ENCODE results near the gene CNDP2. TPM values are rescaled to one million over a fixed set of nuclear protein-coding genes. Genes with fewer than 3 reads are reported as not detected.

The CNDP2 gene
- total and polyA plus RNA-seq, 2 donors (not counting 1 experiment from before 2014, with no cell fraction given) = 121 to 182 TPM

DNA sequence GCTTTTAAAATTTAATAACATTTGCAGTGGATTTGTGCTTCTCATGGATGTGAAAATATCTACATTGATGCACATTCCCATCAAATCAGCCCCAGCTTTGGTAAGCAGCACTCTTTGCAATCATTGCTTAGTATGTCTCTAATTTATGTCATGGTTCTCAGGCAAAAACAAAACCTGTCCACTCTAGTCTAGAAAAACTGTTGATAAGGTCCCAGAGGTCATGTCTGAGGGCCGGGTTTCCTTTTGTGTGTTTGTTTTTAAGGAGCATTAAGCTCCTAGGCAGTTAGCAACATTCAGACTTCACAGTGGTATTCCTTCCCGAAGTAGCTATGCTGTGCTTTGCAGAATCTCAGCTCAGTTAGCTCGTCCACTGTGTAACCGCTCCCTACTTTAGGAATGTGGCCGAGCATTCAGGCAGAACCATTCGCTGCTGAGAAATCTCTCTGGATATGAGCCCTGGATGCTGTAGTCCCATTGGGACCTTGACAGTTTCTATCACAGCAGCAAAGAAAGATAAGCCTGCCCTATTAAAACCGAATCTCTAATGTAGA lies 43.1 kb upstream of the CNDP2 start:
- H3K27me3 ChIP-seq (replicated peaks in 1 of 4; ENCODE audit: control extremely low read depth in 1 of 4, control insufficient read depth in 3 of 4, insufficient read depth in 4 of 4, low read length in 3 of 4) = peaks cover 0 to 39% (median 6%) of the 10 kb centered on the region in 4 experiments
- CTCF ChIA-PET = no interaction called here
- H3K79me2 ChIP-seq (ENCODE audit: control insufficient read depth, insufficient read depth, low read length) = no peaks in the 10 kb centered on the region
- ATAC-seq (ENCODE audit: low read depth) (no peak), DNase-seq (no peak)
- H3K36me3 ChIP-seq (replicated peaks in 1 of 2; ENCODE audit: control extremely low read depth in 1 of 2, control insufficient read depth in 1 of 2, extremely low read depth in 1 of 2, insufficient read depth in 2 of 2, low read length in 1 of 2) = no peaks in the 10 kb centered on the region
- H3K27ac Mint-ChIP-seq = no peak overlapping the region
- POLR2A ChIA-PET = no interaction called here
- WGBS (ENCODE audit: insufficient coverage) = 84% methylated on average over 6 of the region's 7 CpGs
- no peaks in the 10 kb centered on the region for H4K20me1 ChIP-seq (ENCODE audit: control insufficient read depth, insufficient read depth, low read length, poor library complexity, severe bottlenecking)
- intact Hi-C loops (cut with micrococcal nuclease) = no loop called here
- no peak overlapping the region for H2AFZ ChIP-seq (ENCODE audit: insufficient read depth, low read depth, low read length, poor library complexity, severe bottlenecking)
- no peak overlapping the region for H3K4me3 ChIP-seq (ENCODE audit: control extremely low read depth in 1 of 5, extremely low read depth in 1 of 5, insufficient read depth in 1 of 5, low read depth in 2 of 5, low read length in 4 of 5)
- H3K4me3 Mint-ChIP-seq = no peak overlapping the region
- no peak overlapping the region for H3K4me2 ChIP-seq (replicated peaks; ENCODE audit: low read depth, low read length, poor library complexity, severe bottlenecking)
- H3K4me1 Mint-ChIP-seq = peaks cover 4% of the 10 kb centered on the region
- H3K9ac ChIP-seq (ENCODE audit: low read length) = no peak overlapping the region
- peaks cover 26% of the 10 kb centered on the region for H3K27me3 Mint-ChIP-seq
- no peaks in the 10 kb centered on the region for H3K9me3 ChIP-seq (ENCODE audit: control extremely low read depth in 1 of 3, control insufficient read depth in 2 of 3, insufficient read depth in 1 of 3, low read length in 2 of 3)
- no peaks in the 10 kb centered on the region for H3K9me3 Mint-ChIP-seq (ENCODE audit: insufficient read depth)
- no peak for TF ChIP-seq EZH2 (IDR thresholded peaks at IDR 0.05; ENCODE audit: borderline replicate concordance, insufficient read depth, low read depth, low read length, poor library complexity, severe bottlenecking)
- TF ChIP-seq, protein P1, sequence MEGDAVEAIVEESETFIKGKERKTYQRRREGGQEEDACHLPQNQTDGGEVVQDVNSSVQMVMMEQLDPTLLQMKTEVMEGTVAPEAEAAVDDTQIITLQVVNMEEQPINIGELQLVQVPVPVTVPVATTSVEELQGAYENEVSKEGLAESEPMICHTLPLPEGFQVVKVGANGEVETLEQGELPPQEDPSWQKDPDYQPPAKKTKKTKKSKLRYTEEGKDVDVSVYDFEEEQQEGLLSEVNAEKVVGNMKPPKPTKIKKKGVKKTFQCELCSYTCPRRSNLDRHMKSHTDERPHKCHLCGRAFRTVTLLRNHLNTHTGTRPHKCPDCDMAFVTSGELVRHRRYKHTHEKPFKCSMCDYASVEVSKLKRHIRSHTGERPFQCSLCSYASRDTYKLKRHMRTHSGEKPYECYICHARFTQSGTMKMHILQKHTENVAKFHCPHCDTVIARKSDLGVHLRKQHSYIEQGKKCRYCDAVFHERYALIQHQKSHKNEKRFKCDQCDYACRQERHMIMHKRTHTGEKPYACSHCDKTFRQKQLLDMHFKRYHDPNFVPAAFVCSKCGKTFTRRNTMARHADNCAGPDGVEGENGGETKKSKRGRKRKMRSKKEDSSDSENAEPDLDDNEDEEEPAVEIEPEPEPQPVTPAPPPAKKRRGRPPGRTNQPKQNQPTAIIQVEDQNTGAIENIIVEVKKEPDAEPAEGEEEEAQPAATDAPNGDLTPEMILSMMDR (IDR thresholded peaks at IDR 0.05) = no peak
- no peak overlapping the region for H3K27ac ChIP-seq (ENCODE audit: low read length in 2 of 2)
- H3K4me1 ChIP-seq (ENCODE audit: control insufficient read depth in 2 of 2, insufficient read depth in 2 of 2, low read length in 2 of 2) = peaks cover 7 to 9% of the 10 kb centered on the region in 2 donors

DNA sequence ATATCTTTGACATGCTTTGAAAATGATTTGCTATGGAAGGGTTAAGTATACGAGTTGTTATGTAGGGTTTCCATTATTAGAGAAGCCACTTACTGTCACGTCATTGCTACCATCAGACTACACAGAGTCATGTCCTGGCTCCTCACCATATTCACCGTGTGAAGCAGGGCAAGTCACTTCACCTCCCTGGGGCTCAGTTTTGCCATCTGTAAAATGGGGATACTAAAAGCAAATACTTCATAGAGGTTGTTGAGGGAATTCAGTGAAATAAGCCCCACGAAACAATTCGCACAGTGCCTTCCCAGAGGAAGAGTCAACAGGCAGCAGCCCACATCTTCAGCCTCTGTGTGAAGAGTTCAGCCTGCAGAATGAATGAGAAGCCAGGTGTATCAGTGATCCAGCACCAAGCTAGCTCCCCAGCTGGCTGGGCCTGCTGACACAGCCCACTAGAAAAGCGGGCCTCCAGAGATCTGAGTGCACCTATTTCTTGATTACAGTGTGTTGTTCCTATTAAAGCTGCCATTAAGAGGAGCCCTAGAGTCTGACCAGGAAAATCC lies 42.4 kb upstream of the CNDP2 start:
- intact Hi-C loops (cut with micrococcal nuclease) = no loop called here
- no peaks in the 10 kb centered on the region for H4K20me1 ChIP-seq (ENCODE audit: control insufficient read depth, insufficient read depth, low read length, poor library complexity, severe bottlenecking)
- no peak overlapping the region for H3K4me3 ChIP-seq (ENCODE audit: control extremely low read depth in 1 of 5, extremely low read depth in 1 of 5, insufficient read depth in 1 of 5, low read depth in 2 of 5, low read length in 4 of 5)
- Mint-ChIP-seq H3K9me3 (ENCODE audit: insufficient read depth) (no peaks in the 10 kb centered on the region), H3K27ac (no peak overlapping the region), H3K27me3 (peaks cover 31% of the 10 kb centered on the region), H3K4me1 (peaks cover 7% of the 10 kb centered on the region), H3K4me3 (no peak overlapping the region)
- ATAC-seq (ENCODE audit: low read depth) (no peak), DNase-seq (no peak)
- no peak overlapping the region for H3K9ac ChIP-seq (ENCODE audit: low read length)
- no peaks in the 10 kb centered on the region for H3K79me2 ChIP-seq (ENCODE audit: control insufficient read depth, insufficient read depth, low read length)
- no peak overlapping the region for H3K4me2 ChIP-seq (replicated peaks; ENCODE audit: low read depth, low read length, poor library complexity, severe bottlenecking)
- TF ChIP-seq, protein P1 (IDR thresholded peaks at IDR 0.05) = no peak
- TF ChIP-seq EZH2 (IDR thresholded peaks at IDR 0.05; ENCODE audit: borderline replicate concordance, insufficient read depth, low read depth, low read length, poor library complexity, severe bottlenecking) = no peak
- no peaks in the 10 kb centered on the region for H3K36me3 ChIP-seq (replicated peaks in 1 of 2; ENCODE audit: control extremely low read depth in 1 of 2, control insufficient read depth in 1 of 2, extremely low read depth in 1 of 2, insufficient read depth in 2 of 2, low read length in 1 of 2)
- H3K9me3 ChIP-seq (ENCODE audit: control extremely low read depth in 1 of 3, control insufficient read depth in 2 of 3, insufficient read depth in 1 of 3, low read length in 2 of 3) = no peaks in the 10 kb centered on the region
- H3K27me3 ChIP-seq (replicated peaks in 1 of 4; ENCODE audit: control extremely low read depth in 1 of 4, control insufficient read depth in 3 of 4, insufficient read depth in 4 of 4, low read length in 3 of 4) = peaks cover 0 to 45% (median 6%) of the 10 kb centered on the region in 4 experiments
- H2AFZ ChIP-seq (ENCODE audit: insufficient read depth, low read depth, low read length, poor library complexity, severe bottlenecking) = no peak overlapping the region
- 93% methylated on average over 3 of the region's 6 CpGs for WGBS (ENCODE audit: insufficient coverage)
- ChIA-PET CTCF (no interaction called here), POLR2A (no interaction called here)
- H3K27ac ChIP-seq (ENCODE audit: low read length in 2 of 2) = no peak overlapping the region
- H3K4me1 ChIP-seq (ENCODE audit: control insufficient read depth in 2 of 2, insufficient read depth in 2 of 2, low read length in 2 of 2) = peaks cover 7 to 9% of the 10 kb centered on the region in 2 donors

Measured in B cell (primary cell).